CD8-positive, alpha-beta memory T cell (primary cell): Measurements from ENCODE around the gene PEX7. TPM values are rescaled to one million over a fixed set of nuclear protein-coding genes. Genes with fewer than 3 reads are reported as not detected.
A peak's percentile ranks its signal among the peaks of the same experiment; 100 is the strongest.
"Not testable (repeated sequence)": the region's sequence is repeated elsewhere in the genome, so short reads cannot be mapped to it uniquely, and the experiment has no call there.

Experiments
- CTCF ChIA-PET: fragments of 350-600 bp; sonication (Branson Sonifier 250); formaldehyde crosslinking; loops from one replicate; lab custom pipeline; 2021; ENCODE audit warnings: antibody characterized with exemption; lab: Charles Lee
- POLR2A ChIA-PET: fragments of 350-600 bp; sonication (Branson Sonifier 250); formaldehyde crosslinking; loops from one replicate; lab custom pipeline; 2021; ENCODE audit warnings: antibody characterized with exemption; lab: Charles Lee
- DNase-seq, 5 donors: peaks; one replicate each; pipeline versions ENCODE4 v3.0.0 to v3.0.0-alpha.2; 2020 to 2022; ENCODE audit warnings: mixed read lengths in 1 of 5
- H3K27ac ChIP-seq: one replicate; pipeline ENCODE4 v1.7.0; 2013; ENCODE audit warnings: low read depth, mild to moderate bottlenecking, low read length, moderate library complexity
- H3K27me3 ChIP-seq: 2 replicates; pipeline ENCODE4 v1.7.0; 2013; ENCODE audit warnings: low read length, mild to moderate bottlenecking; ENCODE audit not compliant: insufficient read depth, poor library complexity, severe bottlenecking
- H3K36me3 ChIP-seq: 2 replicates; pipeline ENCODE4 v1.7.0; 2013; ENCODE audit warnings: mild to moderate bottlenecking, low read length, moderate library complexity; ENCODE audit not compliant: insufficient read depth
- H3K4me1 ChIP-seq: 2 replicates; pipeline ENCODE4 v1.7.0; 2013; ENCODE audit warnings: mild to moderate bottlenecking, low read length, moderate library complexity; ENCODE audit not compliant: insufficient read depth
- H3K4me3 ChIP-seq: 2 replicates; pipeline ENCODE4 v1.7.0; 2013; ENCODE audit warnings: mild to moderate bottlenecking, low read length
- H3K9me3 ChIP-seq: 2 replicates; pipeline ENCODE4 v1.7.0; 2013; ENCODE audit warnings: mild to moderate bottlenecking, low read length
- H3K27ac Mint-ChIP-seq, 8 donors: one replicate each; pipeline ENCODE4 v1.8.0; 2020 to 2021; ENCODE audit warnings: mixed read lengths in 8 of 8, mild to moderate bottlenecking in 6 of 8, inconsistent platforms in 3 of 8, moderate library complexity in 3 of 8
- H3K27me3 Mint-ChIP-seq, 2 donors: one replicate each; pipeline ENCODE4 v1.8.0; 2020 to 2021; ENCODE audit warnings: mixed read lengths in 2 of 2, mild to moderate bottlenecking in 1 of 2, moderate library complexity in 1 of 2
- H3K36me3 Mint-ChIP-seq, 3 donors: one replicate each; pipeline ENCODE4 v1.8.0; 2020 to 2021; ENCODE audit warnings: mixed read lengths in 3 of 3, inconsistent platforms in 1 of 3, mild to moderate bottlenecking in 1 of 3
- H3K4me1 Mint-ChIP-seq, 3 donors: one replicate each; pipeline ENCODE4 v1.8.0; 2020 to 2021; ENCODE audit warnings: mixed read lengths in 3 of 3, inconsistent platforms in 1 of 3, mild to moderate bottlenecking in 1 of 3
- H3K4me3 Mint-ChIP-seq, 7 donors: one replicate each; pipeline ENCODE4 v1.8.0; 2020 to 2021; ENCODE audit warnings: mixed read lengths in 7 of 7, mild to moderate bottlenecking in 6 of 7, moderate library complexity in 4 of 7, inconsistent platforms in 2 of 7
- H3K9me3 Mint-ChIP-seq, 5 donors: one replicate each; pipeline ENCODE4 v1.8.0; 2020 to 2022; ENCODE audit warnings: mixed read lengths in 5 of 5, mild to moderate bottlenecking in 3 of 5, moderate library complexity in 2 of 5, inconsistent platforms in 1 of 5
- polyA plus RNA-seq: library from polyadenylated mRNA; unstranded; fragments of 300-500 nt; fragmentation: Illumina TruSeq; gene quantifications from one replicate; pipeline ENCODE4 v1.2.3, GENCODE V29; 2021
- total RNA-seq, 2 experiments: library from RNA; stranded (reverse); gene quantifications; one replicate each; pipeline ENCODE4 v1.2.3, GENCODE V29; 2021

PEX7 gene
- total and polyA plus RNA-seq, 3 experiments from 2014 or later: 4.8 to 5.5 (median 4.9) TPM

DNA sequence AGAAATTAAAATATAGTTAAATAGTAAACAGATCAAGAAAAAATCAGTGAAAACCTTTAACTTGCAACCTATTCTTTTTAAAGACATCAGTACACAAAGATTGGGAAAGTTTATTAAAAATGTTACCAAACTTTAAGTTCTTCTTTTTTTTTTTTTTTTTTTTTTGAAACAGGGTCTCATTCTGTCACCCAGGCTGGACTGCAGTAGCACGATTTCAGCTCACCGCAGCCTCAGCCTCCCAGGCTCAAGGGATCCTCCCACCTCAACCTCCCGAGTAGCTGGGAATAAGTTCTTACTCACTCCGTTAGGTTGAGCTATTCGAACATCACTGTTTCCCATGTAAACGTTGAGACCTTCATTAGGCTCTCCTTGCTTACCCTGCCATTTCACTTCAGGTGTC lies 35.7 kb upstream of the PEX7 start:
- no peaks in the 10 kb centered on the region for H3K9me3 Mint-ChIP-seq
- Histone ChIP-seq H3K27ac (no peak overlapping the region), H3K4me3 (no peak overlapping the region), H3K27me3 (no peaks in the 10 kb centered on the region), H3K9me3 (no peaks in the 10 kb centered on the region), H3K4me1 (peaks cover 85% of the 10 kb centered on the region), H3K36me3 (no peaks in the 10 kb centered on the region)
- H3K4me3 Mint-ChIP-seq: peak overlapping the region in 5 of 7 donors; percentile 41 to 98 (median 80)
- POLR2A ChIA-PET: no interaction called here
- peaks cover 9 to 23% (median 10%) of the 10 kb centered on the region in 3 donors for H3K36me3 Mint-ChIP-seq
- no peaks in the 10 kb centered on the region for H3K27me3 Mint-ChIP-seq
- CTCF ChIA-PET: interaction anchor here (1.1 to 9.8 kb wide), 3 partner anchors 15 to 141 kb away, joined by 3 to 362 read pairs (median 127); no protein-coding TSS in a partner anchor
- H3K27ac Mint-ChIP-seq: peak overlapping the region; percentile 37 to 96 (median 94)
- peaks cover 82 to 94% (median 92%) of the 10 kb centered on the region in 3 donors for H3K4me1 Mint-ChIP-seq
- no peak for DNase-seq

DNA sequence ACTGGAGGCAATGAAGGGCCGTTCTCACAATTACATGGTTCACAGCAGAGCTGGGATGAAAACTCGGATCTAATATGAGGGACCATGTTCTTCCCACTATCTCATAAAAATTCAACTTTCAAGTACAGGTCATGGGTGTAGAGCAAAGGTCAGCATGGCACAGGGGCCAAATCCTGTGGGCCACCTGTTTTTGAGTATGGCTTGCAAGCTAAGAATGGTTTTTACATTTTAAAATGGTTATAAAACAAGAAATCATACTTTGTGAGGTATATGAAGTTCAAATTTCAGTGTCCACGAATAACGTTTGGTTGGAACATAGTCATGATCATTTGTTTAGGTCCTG lies 34.7 kb upstream of the PEX7 start:
- no peak for DNase-seq
- H3K9me3 ChIP-seq: no peaks in the 10 kb centered on the region
- ChIA-PET CTCF (interaction anchor here (1.3 to 9.8 kb wide), 4 partner anchors 16 to 142 kb away, joined by 4 to 362 read pairs (median 66); no protein-coding TSS in a partner anchor), POLR2A (interaction anchor here (0.5 to 3.0 kb wide), 2 partner anchors 23 to 37 kb away, joined by 8 to 12 read pairs; no protein-coding TSS in a partner anchor)
- no peaks in the 10 kb centered on the region for H3K27me3 ChIP-seq
- H3K27me3 Mint-ChIP-seq: no peaks in the 10 kb centered on the region
- no peaks in the 10 kb centered on the region for H3K9me3 Mint-ChIP-seq
- peaks cover 5 to 23% (median 10%) of the 10 kb centered on the region in 3 donors for H3K36me3 Mint-ChIP-seq
- peak overlapping the region; percentile 75 to 99 (median 95) for H3K4me3 Mint-ChIP-seq
- H3K36me3 ChIP-seq: no peaks in the 10 kb centered on the region
- peaks cover 79% of the 10 kb centered on the region for H3K4me1 ChIP-seq
- H3K4me3 ChIP-seq: no peak overlapping the region
- H3K27ac Mint-ChIP-seq: peak overlapping the region; percentile 87 to 97 (median 94)
- H3K27ac ChIP-seq: no peak overlapping the region
- H3K4me1 Mint-ChIP-seq: peaks cover 73 to 85% (median 83%) of the 10 kb centered on the region in 3 donors

DNA sequence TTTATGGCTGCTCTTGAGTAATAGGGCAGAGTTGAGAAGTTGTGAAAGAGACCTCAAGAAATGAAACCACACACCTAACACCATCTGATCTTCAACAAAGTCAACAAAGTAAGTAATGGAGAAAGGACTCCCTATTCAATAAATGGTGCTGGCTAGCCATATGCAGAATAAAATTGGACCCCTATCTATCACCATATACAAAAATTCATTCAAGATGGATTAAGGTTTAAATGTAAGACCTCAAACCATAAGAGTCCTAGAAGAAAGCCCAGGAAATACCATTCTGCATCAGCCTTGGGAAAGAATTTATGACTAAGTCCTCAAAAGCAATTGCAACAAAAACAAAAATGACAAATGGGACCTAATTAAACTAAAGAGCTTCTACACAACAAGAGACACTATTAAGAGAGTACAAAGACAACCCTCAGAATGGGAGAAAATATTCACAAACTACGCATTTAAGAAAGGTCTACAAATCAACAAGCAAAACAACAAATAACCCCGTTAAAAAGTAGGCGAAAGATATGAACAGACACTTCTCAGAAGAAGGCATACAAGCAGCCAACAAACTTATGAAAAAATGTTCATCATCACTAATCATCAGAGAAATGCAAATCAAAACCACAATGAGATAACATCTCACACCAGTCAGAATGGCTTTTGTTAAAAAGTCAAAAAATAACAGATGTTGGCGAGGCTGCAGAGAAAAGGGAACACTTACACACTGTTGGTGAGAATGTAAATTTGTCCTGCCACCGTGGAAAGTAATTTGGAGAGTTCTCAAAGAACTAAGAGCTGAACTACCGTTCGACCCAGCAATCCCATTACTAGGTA lies 34.1 kb upstream of the PEX7 start:
- no peaks in the 10 kb centered on the region for H3K9me3 Mint-ChIP-seq
- Histone ChIP-seq H3K9me3 (no peaks in the 10 kb centered on the region), H3K27ac (peak overlapping the region; percentile 25), H3K36me3 (no peaks in the 10 kb centered on the region), H3K4me1 (peaks cover 76% of the 10 kb centered on the region), H3K4me3 (peak overlapping the region; percentile 35), H3K27me3 (no peaks in the 10 kb centered on the region)
- POLR2A ChIA-PET: interaction anchor here (3.0 kb wide), 1 partner anchor 23 kb away, joined by 12 read pairs; no protein-coding TSS in a partner anchor
- DNase-seq: peak in 2 of 5 donors; percentile 34 to 63
- peak overlapping the region; percentile 75 to 99 (median 95) for H3K4me3 Mint-ChIP-seq
- no peaks in the 10 kb centered on the region for H3K27me3 Mint-ChIP-seq
- peak overlapping the region; percentile 87 to 97 (median 94) for H3K27ac Mint-ChIP-seq
- peaks cover 71 to 82% (median 80%) of the 10 kb centered on the region in 3 donors for H3K4me1 Mint-ChIP-seq
- peaks cover 5 to 25% (median 9%) of the 10 kb centered on the region in 3 donors for H3K36me3 Mint-ChIP-seq
- CTCF ChIA-PET: interaction anchor here (0.7 to 9.8 kb wide), 8 partner anchors 17 to 143 kb away, joined by 3 to 362 read pairs (median 4); no protein-coding TSS in a partner anchor

DNA sequence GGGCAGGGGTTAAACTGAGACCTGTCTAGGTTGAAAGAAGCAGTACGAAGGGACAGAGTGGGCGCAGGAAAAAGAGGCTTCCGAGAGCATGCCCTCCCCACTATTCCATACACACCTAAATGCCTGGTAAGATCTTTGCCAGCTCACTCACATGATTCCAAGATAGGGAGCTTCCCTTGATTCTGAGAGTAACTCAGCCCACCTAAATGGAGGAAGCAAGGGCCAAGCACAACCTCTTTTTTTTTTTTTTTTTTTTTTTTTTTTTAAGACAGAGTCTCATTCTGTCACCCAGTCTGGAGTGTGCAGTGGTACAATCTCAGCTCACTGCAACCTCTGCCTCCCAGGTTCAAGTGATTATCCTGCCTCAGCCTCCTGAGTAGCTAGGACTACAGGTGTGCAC lies 33.0 kb upstream of the PEX7 start:
- CTCF ChIA-PET: interaction anchor here (1.0 to 9.8 kb wide), 5 partner anchors 27 to 144 kb away, joined by 3 to 362 read pairs (median 82); no protein-coding TSS in a partner anchor
- H3K9me3 Mint-ChIP-seq, H3K27me3 ChIP-seq, H3K4me3 ChIP-seq, H3K27ac ChIP-seq, H3K36me3 ChIP-seq, H3K27me3 Mint-ChIP-seq, DNase-seq, H3K9me3 ChIP-seq: not testable (repeated sequence)
- H3K4me1 ChIP-seq: peaks cover 69% of the 10 kb centered on the region
- peaks cover 0 to 18% (median 4%) of the 10 kb centered on the region in 3 donors for H3K36me3 Mint-ChIP-seq
- POLR2A ChIA-PET: interaction anchor here (3.0 kb wide), 1 partner anchor 25 kb away, joined by 12 read pairs; no protein-coding TSS in a partner anchor
- peaks cover 62 to 74% (median 73%) of the 10 kb centered on the region in 3 donors for H3K4me1 Mint-ChIP-seq
- H3K4me3 Mint-ChIP-seq: peak overlapping the region in 6 of 7 donors; percentile 75 to 99 (median 98)
- peak overlapping the region; percentile 63 to 96 (median 86) for H3K27ac Mint-ChIP-seq

DNA sequence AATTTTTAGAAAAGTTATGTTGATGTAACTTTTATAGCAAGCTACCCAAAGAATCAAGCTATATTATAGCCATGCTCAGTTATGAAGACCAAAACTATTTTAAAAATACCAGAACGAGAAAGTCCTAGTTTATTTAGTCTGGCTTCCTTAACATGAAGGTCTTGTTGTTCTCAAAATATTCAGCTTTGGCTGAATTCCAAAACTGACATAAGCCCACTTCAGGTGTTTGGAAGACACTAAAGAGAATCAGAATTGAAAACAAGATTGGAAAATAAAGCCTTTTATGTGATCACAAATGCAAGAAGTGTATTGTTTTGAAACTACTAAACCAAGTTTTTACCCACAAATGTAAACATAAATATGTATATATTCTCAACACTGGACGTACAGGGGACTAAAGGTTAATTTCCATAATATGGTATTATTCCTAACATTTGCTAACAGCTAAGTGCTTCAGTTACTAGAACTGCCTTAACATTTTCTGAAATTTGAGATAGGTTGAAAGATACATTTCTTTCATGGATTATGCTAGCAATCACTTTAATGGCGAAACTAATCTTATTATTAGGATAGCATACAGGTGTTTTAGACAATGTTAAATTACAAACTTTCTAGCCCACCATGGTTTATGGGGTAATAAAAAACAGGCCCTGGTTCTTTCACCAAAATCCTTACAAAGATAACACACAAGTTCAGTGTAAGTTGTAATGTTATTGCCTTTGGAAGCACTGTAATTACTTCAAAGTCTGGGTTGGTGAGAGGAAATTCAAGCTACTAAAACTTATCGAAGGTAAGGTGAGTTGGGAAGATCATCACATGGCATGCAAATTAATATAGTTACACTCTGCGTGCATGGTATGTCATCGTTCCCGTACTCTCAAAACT lies 31.7 kb upstream of the PEX7 start:
- CTCF ChIA-PET: interaction anchor here (1.2 to 9.8 kb wide), 7 partner anchors 9 to 145 kb away, joined by 3 to 362 read pairs (median 34); no protein-coding TSS in a partner anchor
- Mint-ChIP-seq H3K36me3 (peaks cover 0 to 16% (median 3%) of the 10 kb centered on the region in 3 donors), H3K27me3 (no peaks in the 10 kb centered on the region), H3K9me3 (no peaks in the 10 kb centered on the region), H3K27ac (peak overlapping the region; percentile 70 to 97 (median 91)), H3K4me3 (peak overlapping the region; percentile 94 to 99 (median 98)), H3K4me1 (peaks cover 50 to 62% (median 61%) of the 10 kb centered on the region in 3 donors)
- Histone ChIP-seq H3K4me1 (peaks cover 57% of the 10 kb centered on the region), H3K36me3 (no peaks in the 10 kb centered on the region), H3K4me3 (peak overlapping the region; percentile 71), H3K27ac (peak overlapping the region; percentile 94), H3K9me3 (no peaks in the 10 kb centered on the region), H3K27me3 (no peaks in the 10 kb centered on the region)
- DNase-seq: no peak
- POLR2A ChIA-PET: interaction anchor here (0.6 to 3.1 kb wide), 3 partner anchors 26 to 68 kb away, joined by 5 to 27 read pairs (median 19); no protein-coding TSS in a partner anchor

DNA sequence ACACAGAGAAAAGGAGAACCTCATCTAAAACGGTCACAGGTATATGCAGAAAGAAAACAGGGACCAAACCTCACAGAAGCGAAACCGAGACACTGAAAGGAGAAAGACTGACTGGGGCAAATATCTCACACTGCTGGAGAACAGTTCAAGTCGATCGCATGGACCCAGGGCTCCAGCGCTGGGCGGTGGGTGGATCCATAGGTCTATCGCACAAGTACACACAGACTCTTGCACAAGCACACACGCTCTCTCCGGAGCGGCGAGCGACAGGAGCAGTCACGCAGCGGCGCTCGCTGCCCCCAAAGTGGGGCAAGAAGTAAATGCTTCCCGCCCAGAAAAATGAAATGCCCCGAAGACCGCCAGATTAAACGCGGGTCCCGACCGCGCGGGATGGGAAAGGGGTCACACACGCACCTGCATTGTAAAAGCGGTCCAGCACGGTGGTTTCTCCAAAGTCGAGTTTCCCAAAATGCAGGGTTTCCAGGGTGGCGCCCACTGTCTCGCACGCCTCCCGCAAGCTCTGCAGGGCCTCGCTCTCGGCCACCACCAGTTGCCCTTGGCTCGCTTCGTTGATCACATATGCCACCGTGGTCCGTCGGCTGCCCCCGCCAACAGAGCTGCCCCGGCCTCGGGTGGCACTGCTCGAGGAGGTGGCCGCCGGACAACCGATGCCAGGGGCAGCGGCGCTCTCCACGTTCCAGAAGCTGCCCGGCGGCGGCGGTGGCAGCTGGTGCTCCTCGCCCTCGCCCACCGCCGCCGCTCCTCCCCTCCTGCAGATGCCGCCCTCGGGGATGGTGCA lies 30.9 kb upstream of the PEX7 start:
- H3K4me3 Mint-ChIP-seq: peak overlapping the region; percentile 94 to 99 (median 98)
- H3K36me3 Mint-ChIP-seq: peaks cover 0 to 16% (median 3%) of the 10 kb centered on the region in 3 donors
- peak overlapping the region; percentile 71 for H3K4me3 ChIP-seq
- H3K27ac Mint-ChIP-seq: peak overlapping the region; percentile 70 to 97 (median 91)
- ChIA-PET POLR2A (interaction anchor here (0.8 to 3.1 kb wide), 21 partner anchors 17 to 501 kb away, joined by 3 to 47 read pairs (median 5); partner anchors contain the start of genes BCLAF1, PEX7 and SLC35D3), CTCF (interaction anchor here (0.6 to 9.8 kb wide), 62 partner anchors 8 to 501 kb away, joined by 3 to 362 read pairs (median 7); partner anchors contain the start of genes BCLAF1 and PEX7)
- H3K9me3 Mint-ChIP-seq: no peaks in the 10 kb centered on the region
- peaks cover 44 to 55% (median 52%) of the 10 kb centered on the region in 3 donors for H3K4me1 Mint-ChIP-seq
- H3K27ac ChIP-seq: peak overlapping the region; percentile 94
- H3K27me3 Mint-ChIP-seq: no peaks in the 10 kb centered on the region
- H3K4me1 ChIP-seq: peaks cover 50% of the 10 kb centered on the region
- no peaks in the 10 kb centered on the region for H3K9me3 ChIP-seq
- no peaks in the 10 kb centered on the region for H3K27me3 ChIP-seq
- no peaks in the 10 kb centered on the region for H3K36me3 ChIP-seq
- DNase-seq: peak; percentile 31 to 64 (median 38)
